ENCODE results near the gene RBM15B. TPM values are rescaled to one million over a fixed set of nuclear protein-coding genes. Genes with fewer than 3 reads are reported as not detected.
A peak's percentile ranks its signal among the peaks of the same experiment; 100 is the strongest.

RBM15B gene
- total and polyA plus RNA-seq, 8 donors, result 9.3 to 34.5 (median 16.9) TPM

GRCh38 chr3:51353691-51354090 lies 37.4 kb upstream of the RBM15B start:
- Histone ChIP-seq H3K27me3 (no peaks in the 10 kb centered on the region), H3K4me1 (peaks cover 10 to 34% (median 26%) of the 10 kb centered on the region in 4 donors), H3K36me3 (peaks cover 0 to 9% (median 0%) of the 10 kb centered on the region in 4 donors), H3K9me3 (no peaks in the 10 kb centered on the region), H3K27ac (no peak overlapping the region), H3K4me3 (no peak overlapping the region)
- TF ChIP-seq POLR2AphosphoS5 (IDR thresholded peaks at IDR 0.05), result no peak
- no peak for TF ChIP-seq POLR2A (IDR thresholded peaks at IDR 0.05)
- TF ChIP-seq EP300 (IDR thresholded peaks at IDR 0.05), result no peak
- TF ChIP-seq CTCF (IDR thresholded peaks at IDR 0.05), result no peak
- no peak for DNase-seq
- 50 to 89% (median 83%) methylated on average over 1 of the region's 1 CpG for WGBS, 5 donors
- intact Hi-C loops (cut with DNase I; ENCODE audit: low total_unique reads), result loop anchor here (10.0 kb wide), 1 partner anchor 249 kb away; no protein-coding TSS in a partner anchor

- TF ChIP-seq POLR2AphosphoS5 (IDR thresholded peaks at IDR 0.05) (no peak), POLR2A (IDR thresholded peaks at IDR 0.05) (no peak), CTCF (IDR thresholded peaks at IDR 0.05) (no peak), EP300 (IDR thresholded peaks at IDR 0.05) (no peak)
- Histone ChIP-seq H3K27ac (no peak overlapping the region), H3K36me3 (peaks cover 0 to 9% (median 0%) of the 10 kb centered on the region in 4 donors), H3K9me3 (no peaks in the 10 kb centered on the region), H3K27me3 (no peaks in the 10 kb centered on the region), H3K4me1 (peaks cover 10 to 34% (median 26%) of the 10 kb centered on the region in 4 donors), H3K4me3 (no peak overlapping the region)
- intact Hi-C loops (cut with DNase I; ENCODE audit: low total_unique reads), result loop anchor here (10.0 kb wide), 1 partner anchor 249 kb away; no protein-coding TSS in a partner anchor
- 82 to 100% (median 94%) methylated on average over 2 of the region's 2 CpGs for WGBS, 5 donors
- DNase-seq, result no peak
Measured at GRCh38 chr3:51354172-51354571, 36.9 kb upstream of the RBM15B start.

- Histone ChIP-seq H3K4me3 (no peak overlapping the region), H3K36me3 (peaks cover 0 to 9% (median 0%) of the 10 kb centered on the region in 4 donors), H3K9me3 (no peaks in the 10 kb centered on the region), H3K27ac (peak overlapping the region in 4 of 5 donors; percentile 67 to 72 (median 72)), H3K4me1 (peaks cover 10 to 34% (median 26%) of the 10 kb centered on the region in 4 donors), H3K27me3 (no peaks in the 10 kb centered on the region)
- intact Hi-C loops (cut with DNase I; ENCODE audit: low total_unique reads), result loop anchor here (10.0 kb wide), 1 partner anchor 250 kb away; no protein-coding TSS in a partner anchor
- 82 to 93% (median 91%) methylated on average over 9 of the region's 9 CpGs for WGBS, 5 donors
- DNase-seq, result peak in 1 of 2 donors; percentile 66
- TF ChIP-seq EP300 (IDR thresholded peaks at IDR 0.05) (no peak), POLR2A (IDR thresholded peaks at IDR 0.05) (no peak), POLR2AphosphoS5 (IDR thresholded peaks at IDR 0.05) (no peak), CTCF (IDR thresholded peaks at IDR 0.05) (no peak)
Measured at GRCh38 chr3:51354731-51355615, 36.1 kb upstream of the RBM15B start.

- TF ChIP-seq CTCF (IDR thresholded peaks at IDR 0.05), result no peak
- TF ChIP-seq POLR2AphosphoS5 (IDR thresholded peaks at IDR 0.05), result peak in 2 of 3 donors; percentile 38 to 54
- no peak for TF ChIP-seq POLR2A (IDR thresholded peaks at IDR 0.05)
- TF ChIP-seq EP300 (IDR thresholded peaks at IDR 0.05), result no peak
- intact Hi-C loops (cut with DNase I; ENCODE audit: low total_unique reads), result loop anchor here (10.0 kb wide), 1 partner anchor 251 kb away; no protein-coding TSS in a partner anchor
- WGBS, 5 donors, result 28 to 48% (median 42%) methylated on average over 8 of the region's 8 CpGs
Measured at GRCh38 chr3:51355891-51356578, 35.0 kb upstream of the RBM15B start.

More at GRCh38 chr3:51355891-51356578, 35.0 kb upstream of the RBM15B start:
- DNase-seq, result peak; percentile 70 to 74
- peak overlapping the region; percentile 31 to 72 (median 71) for H3K27ac ChIP-seq
- H3K9me3 ChIP-seq, result no peaks in the 10 kb centered on the region
- peaks cover 0 to 9% (median 0%) of the 10 kb centered on the region in 4 donors for H3K36me3 ChIP-seq
- H3K4me1 ChIP-seq, result peaks cover 10 to 34% (median 26%) of the 10 kb centered on the region in 4 donors
- H3K4me3 ChIP-seq, result no peak overlapping the region
- no peaks in the 10 kb centered on the region for H3K27me3 ChIP-seq

Data from stomach (tissue), 9 donors.